NB4 (cell line): ENCODE data around the gene AGBL1.

Source experiments
- DNase-seq: peaks from one replicate; pipeline ENCODE4 v3.0.0; 2010; ENCODE audit warnings: low read depth
- H3K4me3 ChIP-seq: one replicate; pipeline ENCODE4 v1.5.1; 2011; ENCODE audit warnings: mild to moderate bottlenecking, low read depth, low read length, moderate library complexity
- MYC ChIP-seq: IDR thresholded peaks from 2 replicates; pipeline ENCODE4 v1.6.1; 2011; ENCODE audit warnings: low read depth, low read length
- POLR2A ChIP-seq: IDR thresholded peaks from 2 replicates; pipeline ENCODE4 v1.6.1; 2011; ENCODE audit warnings: mild to moderate bottlenecking; ENCODE audit not compliant: insufficient read length; ENCODE audit errors: extremely low read depth
- TF ChIP-seq, protein P1 (sequence below): IDR thresholded peaks from one replicate; pipeline ENCODE4 v1.5.1; 2012; ENCODE audit warnings: low read depth, low read length
- TF ChIP-seq, protein P2 (sequence below): IDR thresholded peaks from 2 replicates; pipeline ENCODE4 v1.6.1; 2011; ENCODE audit warnings: low read depth, low read length

AGBL1 gene

DNA sequence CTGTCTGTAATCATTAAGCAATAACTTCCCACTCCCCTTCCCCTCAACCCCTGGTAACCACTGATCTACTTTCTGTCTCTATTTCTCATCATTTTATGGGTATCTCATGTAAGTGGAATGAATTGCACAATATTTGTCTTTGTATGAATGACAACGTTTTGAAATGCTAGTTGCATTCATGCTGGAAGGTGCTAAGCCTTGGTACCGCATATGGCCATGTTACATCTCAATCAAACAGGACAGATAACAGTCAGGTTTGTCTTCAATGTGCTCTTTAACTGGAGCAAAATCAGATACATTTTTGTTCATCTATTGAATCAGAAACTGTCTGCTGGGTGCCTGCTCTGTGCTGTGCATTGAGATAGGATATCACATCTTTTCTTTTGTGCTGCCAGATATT, 134.2 kb downstream of the AGBL1 start:
- DNase-seq, result no peak
- TF ChIP-seq POLR2A, result no peak
- TF ChIP-seq, protein P1, sequence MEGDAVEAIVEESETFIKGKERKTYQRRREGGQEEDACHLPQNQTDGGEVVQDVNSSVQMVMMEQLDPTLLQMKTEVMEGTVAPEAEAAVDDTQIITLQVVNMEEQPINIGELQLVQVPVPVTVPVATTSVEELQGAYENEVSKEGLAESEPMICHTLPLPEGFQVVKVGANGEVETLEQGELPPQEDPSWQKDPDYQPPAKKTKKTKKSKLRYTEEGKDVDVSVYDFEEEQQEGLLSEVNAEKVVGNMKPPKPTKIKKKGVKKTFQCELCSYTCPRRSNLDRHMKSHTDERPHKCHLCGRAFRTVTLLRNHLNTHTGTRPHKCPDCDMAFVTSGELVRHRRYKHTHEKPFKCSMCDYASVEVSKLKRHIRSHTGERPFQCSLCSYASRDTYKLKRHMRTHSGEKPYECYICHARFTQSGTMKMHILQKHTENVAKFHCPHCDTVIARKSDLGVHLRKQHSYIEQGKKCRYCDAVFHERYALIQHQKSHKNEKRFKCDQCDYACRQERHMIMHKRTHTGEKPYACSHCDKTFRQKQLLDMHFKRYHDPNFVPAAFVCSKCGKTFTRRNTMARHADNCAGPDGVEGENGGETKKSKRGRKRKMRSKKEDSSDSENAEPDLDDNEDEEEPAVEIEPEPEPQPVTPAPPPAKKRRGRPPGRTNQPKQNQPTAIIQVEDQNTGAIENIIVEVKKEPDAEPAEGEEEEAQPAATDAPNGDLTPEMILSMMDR, result no peak
- TF ChIP-seq, protein P2, sequence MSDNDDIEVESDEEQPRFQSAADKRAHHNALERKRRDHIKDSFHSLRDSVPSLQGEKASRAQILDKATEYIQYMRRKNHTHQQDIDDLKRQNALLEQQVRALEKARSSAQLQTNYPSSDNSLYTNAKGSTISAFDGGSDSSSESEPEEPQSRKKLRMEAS, result no peak
- TF ChIP-seq MYC, result no peak
- H3K4me3 ChIP-seq, result no peak overlapping the region

DNA sequence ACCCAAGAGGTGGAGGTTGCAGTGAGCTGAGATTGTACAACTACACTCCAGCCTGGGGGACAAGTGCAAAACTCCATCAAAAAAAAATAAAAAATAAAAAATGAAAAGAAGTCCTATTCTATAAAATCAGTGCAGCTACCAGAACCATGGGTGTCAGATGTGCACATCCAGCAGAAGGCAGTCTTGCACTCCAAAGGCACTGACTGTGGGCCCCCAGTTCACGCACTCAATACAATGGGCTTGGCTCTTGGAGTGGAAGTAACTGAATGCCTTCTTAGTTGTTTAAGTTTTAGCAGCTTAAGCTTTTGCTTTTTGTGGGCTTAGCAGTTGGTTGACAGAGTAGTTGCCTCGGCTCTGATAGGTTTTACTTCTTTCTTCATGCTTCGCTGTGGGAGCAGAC, 141.4 kb downstream of the AGBL1 start:
- no peak overlapping the region for H3K4me3 ChIP-seq
- TF ChIP-seq POLR2A, result no peak
- TF ChIP-seq, protein P1, result no peak
- no peak for TF ChIP-seq MYC
- no peak for DNase-seq

DNA sequence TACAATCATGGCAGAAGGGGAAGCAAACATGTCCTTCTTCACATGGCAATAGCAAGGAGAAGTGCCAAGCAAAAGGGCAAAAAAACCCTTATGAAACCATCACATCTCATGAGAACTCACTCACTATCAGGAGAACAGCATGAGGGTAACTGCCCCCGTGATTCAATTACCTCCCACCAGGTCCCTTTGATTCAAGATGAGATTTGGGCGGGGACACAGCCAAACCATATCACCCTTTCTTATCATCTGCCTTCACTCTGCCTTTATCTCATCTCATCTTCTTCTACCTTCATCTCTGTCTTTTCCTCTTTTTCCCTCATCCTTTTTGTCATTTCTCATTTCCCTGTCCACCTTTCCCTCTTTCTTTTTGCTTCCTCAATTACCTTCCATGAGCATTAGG, 149.6 kb downstream of the AGBL1 start:
- no peak overlapping the region for H3K4me3 ChIP-seq
- TF ChIP-seq, protein P2, result no peak
- TF ChIP-seq POLR2A, result no peak
- TF ChIP-seq MYC, result no peak
- TF ChIP-seq, protein P1, result no peak
- DNase-seq, result no peak

DNA sequence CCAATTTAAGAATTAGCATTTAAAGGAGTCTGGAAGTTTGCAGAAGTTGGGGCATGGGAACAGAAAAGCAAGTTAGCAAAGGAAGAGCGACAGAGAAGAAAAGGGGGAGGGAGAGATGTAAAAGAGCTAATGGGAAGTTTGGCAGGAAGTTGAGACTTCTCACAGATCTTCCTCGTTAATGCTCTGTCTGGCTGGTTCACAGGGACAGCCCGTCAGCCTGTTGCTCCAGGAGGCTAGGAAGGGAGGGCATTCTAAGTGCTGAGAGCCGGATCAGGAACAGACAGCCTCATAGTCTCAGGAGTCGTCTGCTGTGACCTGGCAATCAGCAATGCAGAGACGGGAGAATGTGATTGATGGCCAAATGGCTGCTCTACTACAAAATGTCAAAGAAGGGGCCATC, 150.3 kb downstream of the AGBL1 start:
- DNase-seq, result no peak
- H3K4me3 ChIP-seq, result no peak overlapping the region
- TF ChIP-seq MYC (no peak), POLR2A (no peak)
- TF ChIP-seq, protein P2, result no peak
- TF ChIP-seq, protein P1, result no peak

DNA sequence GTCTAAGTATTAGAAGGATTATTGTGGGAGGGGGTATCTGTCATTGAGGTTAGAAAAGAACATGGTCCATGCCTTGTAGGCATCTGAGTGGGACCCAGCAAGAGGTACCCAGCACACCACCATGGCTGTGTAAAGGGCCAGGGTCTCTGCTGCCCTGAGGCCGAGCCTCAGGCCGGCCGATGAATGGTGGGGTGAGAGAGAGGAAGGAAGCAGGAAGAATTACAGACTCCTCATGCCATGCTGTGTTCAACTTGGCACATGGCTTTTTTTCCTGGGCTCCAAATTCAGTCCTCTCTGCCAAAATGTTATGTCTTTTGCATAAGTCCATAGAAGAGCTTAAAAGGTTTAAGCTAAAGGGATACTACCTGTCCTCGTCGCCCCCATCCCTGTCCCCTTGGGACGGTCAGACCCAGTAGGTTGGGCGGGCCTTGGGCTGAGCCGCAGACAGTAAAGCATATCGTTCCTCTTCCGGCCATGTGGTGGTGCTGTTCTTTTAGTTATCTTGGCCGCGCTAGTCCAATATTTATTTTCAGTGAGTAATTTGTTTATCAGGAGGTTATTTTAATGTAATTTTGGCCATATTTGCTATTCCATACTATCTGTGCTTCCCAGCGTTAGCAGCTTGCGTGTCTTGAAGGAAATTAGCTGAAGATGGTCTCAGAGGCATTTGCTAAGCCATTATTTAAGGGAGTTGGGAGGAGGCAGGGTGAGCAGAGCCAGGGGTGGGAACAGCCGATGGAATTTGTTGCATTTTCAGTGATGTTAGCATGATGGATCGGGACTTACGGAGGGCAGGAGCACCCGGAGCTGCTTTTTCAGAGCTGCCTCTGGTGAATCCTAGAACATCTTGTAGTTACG, 152.4 kb downstream of the AGBL1 start:
- TF ChIP-seq MYC (no peak), POLR2A (no peak)
- TF ChIP-seq, protein P1, result peak; percentile 63
- TF ChIP-seq, protein P2, result 0 out of 2 replicates have a peak, but pooled peaks have one; percentile 30
- no peak overlapping the region for H3K4me3 ChIP-seq
- DNase-seq, result peak; percentile 48

DNA sequence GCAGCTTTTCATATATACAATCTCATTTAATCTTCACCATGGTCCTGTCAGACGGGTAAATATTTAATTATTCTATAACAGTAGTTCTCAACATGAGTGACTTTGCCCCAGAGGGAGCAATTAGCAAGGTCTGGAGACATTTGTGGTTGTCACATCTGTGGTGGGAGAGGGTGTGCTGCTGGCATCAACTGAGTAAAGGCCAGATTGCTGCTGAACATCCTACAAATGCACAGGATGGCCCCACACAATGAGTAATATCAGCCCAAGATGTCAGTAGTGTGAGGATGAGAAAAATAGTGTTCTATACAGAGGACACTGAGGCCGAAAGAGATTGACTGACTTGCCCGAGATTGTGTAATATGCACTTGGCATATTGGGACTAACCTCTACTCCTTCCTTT, 156.0 kb downstream of the AGBL1 start:
- TF ChIP-seq, protein P1, result no peak
- TF ChIP-seq, protein P2, result no peak
- no peak for TF ChIP-seq MYC
- TF ChIP-seq POLR2A, result no peak
- no peak overlapping the region for H3K4me3 ChIP-seq
- no peak for DNase-seq
